Measurements from ENCODE around the gene TRPM1. TPM values are rescaled to one million over a fixed set of nuclear protein-coding genes. Genes with fewer than 3 reads are reported as not detected.

TRPM1 gene
- total and polyA plus RNA-seq, 12 donors: 0.34 TPM; not detected in 11

DNA sequence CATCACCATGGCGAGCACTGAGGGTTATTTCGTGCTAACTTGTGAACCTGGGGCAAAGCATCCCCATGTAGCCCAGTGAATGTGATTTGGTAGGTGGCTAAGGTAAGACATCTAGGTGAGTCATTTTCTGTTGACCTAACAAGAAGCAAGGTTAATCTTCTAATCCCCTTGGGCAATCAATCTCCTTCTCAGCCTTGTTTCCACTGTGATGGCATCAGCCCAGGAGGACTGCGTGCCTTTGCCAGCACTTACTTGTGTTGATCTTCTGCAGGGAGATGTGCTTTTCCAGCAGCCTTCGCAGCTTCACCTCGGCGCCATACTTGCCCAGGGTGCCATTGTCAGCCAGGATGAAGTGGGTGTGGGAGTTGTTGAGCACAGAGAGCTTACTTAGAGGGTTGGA is 35.7 kb downstream of the TRPM1 start:
- TF ChIP-seq POLR2A (IDR thresholded peaks at IDR 0.05): no peak
- TF ChIP-seq, protein P1, sequence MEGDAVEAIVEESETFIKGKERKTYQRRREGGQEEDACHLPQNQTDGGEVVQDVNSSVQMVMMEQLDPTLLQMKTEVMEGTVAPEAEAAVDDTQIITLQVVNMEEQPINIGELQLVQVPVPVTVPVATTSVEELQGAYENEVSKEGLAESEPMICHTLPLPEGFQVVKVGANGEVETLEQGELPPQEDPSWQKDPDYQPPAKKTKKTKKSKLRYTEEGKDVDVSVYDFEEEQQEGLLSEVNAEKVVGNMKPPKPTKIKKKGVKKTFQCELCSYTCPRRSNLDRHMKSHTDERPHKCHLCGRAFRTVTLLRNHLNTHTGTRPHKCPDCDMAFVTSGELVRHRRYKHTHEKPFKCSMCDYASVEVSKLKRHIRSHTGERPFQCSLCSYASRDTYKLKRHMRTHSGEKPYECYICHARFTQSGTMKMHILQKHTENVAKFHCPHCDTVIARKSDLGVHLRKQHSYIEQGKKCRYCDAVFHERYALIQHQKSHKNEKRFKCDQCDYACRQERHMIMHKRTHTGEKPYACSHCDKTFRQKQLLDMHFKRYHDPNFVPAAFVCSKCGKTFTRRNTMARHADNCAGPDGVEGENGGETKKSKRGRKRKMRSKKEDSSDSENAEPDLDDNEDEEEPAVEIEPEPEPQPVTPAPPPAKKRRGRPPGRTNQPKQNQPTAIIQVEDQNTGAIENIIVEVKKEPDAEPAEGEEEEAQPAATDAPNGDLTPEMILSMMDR (IDR thresholded peaks at IDR 0.05): no peak
- H3K4me3 ChIP-seq: no peak overlapping the region
- H3K27me3 ChIP-seq: no peaks in the 10 kb centered on the region
- 90 to 96% (median 91%) methylated on average over 3 to 6 of the region's 6 CpGs for WGBS, 4 donors
- H3K9me3 ChIP-seq (replicated peaks in 1 of 3): no peaks in the 10 kb centered on the region
- no peaks in the 10 kb centered on the region for H3K4me1 ChIP-seq (replicated peaks in 1 of 2)
- no peak overlapping the region for H3K27ac ChIP-seq
- intact Hi-C loops (cut with DNase I): no loop called here
- DNase-seq: no peak
- H3K36me3 ChIP-seq (replicated peaks in 1 of 2): no peaks in the 10 kb centered on the region

DNA sequence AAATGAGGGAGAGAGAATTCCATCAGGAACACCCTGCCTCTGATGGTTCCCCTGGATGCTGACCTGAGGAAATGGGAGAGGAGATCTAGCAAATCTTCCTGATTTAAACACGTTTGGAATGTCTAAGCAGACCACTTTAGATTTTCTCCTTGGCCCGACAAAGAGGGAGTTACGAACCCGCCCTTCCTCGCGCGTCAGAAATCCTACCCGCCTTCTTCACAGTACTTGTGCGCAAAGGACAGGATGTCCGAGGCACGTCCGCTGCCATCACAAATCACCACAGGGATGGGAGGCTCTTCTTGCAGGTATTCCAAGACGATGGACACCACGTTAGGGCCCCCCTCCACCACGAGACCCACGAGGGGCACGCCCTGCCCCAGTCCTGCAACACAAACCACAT is 38.6 kb downstream of the TRPM1 start:
- no peaks in the 10 kb centered on the region for H3K36me3 ChIP-seq (replicated peaks in 1 of 2)
- no peak overlapping the region for H3K4me3 ChIP-seq
- no peaks in the 10 kb centered on the region for H3K4me1 ChIP-seq (replicated peaks in 1 of 2)
- no peaks in the 10 kb centered on the region for H3K27me3 ChIP-seq
- WGBS, 4 donors: 70 to 80% (median 75%) methylated on average over 17 of the region's 17 CpGs
- TF ChIP-seq, protein P1 (IDR thresholded peaks at IDR 0.05): no peak
- TF ChIP-seq POLR2A (IDR thresholded peaks at IDR 0.05): no peak
- no peak overlapping the region for H3K27ac ChIP-seq
- intact Hi-C loops (cut with DNase I): no loop called here
- no peaks in the 10 kb centered on the region for H3K9me3 ChIP-seq (replicated peaks in 1 of 3)
- DNase-seq: peak in 1 of 7 donors; percentile 21

DNA sequence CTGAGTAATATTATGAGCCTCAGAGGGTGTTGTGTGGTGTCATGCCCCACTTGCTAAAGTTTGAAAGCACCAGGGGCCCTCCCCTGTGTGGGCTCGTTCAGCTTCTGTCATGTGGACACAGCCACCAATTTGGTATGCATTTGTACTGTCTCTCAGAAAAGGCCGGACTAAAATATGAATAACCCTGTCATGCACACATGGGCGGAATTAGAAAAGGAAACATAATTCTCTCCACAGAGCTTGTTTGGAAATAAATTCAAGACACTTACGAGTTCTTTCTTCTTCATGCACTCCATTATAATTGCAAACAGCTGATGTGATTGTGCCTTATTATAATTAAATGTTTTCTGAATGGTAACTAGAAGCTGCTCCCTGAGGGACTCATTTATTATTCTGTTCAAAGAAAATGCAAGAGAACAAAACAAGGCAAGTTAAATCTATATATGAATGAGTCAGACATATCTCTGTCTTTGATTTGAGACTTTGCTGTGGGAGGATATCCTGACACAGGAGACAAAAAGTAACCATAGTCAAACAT is 39.1 kb downstream of the TRPM1 start:
- WGBS, 4 donors: 29 to 53% (median 46%) methylated on average over 4 of the region's 4 CpGs
- no peaks in the 10 kb centered on the region for H3K9me3 ChIP-seq (replicated peaks in 1 of 3)
- H3K27me3 ChIP-seq: no peaks in the 10 kb centered on the region
- H3K4me1 ChIP-seq (replicated peaks in 1 of 2): no peaks in the 10 kb centered on the region
- no peak overlapping the region for H3K4me3 ChIP-seq
- intact Hi-C loops (cut with DNase I): no loop called here
- no peak for DNase-seq
- no peaks in the 10 kb centered on the region for H3K36me3 ChIP-seq (replicated peaks in 1 of 2)
- H3K27ac ChIP-seq: no peak overlapping the region
- TF ChIP-seq, protein P1 (IDR thresholded peaks at IDR 0.05): no peak
- TF ChIP-seq POLR2A (IDR thresholded peaks at IDR 0.05): no peak

DNA sequence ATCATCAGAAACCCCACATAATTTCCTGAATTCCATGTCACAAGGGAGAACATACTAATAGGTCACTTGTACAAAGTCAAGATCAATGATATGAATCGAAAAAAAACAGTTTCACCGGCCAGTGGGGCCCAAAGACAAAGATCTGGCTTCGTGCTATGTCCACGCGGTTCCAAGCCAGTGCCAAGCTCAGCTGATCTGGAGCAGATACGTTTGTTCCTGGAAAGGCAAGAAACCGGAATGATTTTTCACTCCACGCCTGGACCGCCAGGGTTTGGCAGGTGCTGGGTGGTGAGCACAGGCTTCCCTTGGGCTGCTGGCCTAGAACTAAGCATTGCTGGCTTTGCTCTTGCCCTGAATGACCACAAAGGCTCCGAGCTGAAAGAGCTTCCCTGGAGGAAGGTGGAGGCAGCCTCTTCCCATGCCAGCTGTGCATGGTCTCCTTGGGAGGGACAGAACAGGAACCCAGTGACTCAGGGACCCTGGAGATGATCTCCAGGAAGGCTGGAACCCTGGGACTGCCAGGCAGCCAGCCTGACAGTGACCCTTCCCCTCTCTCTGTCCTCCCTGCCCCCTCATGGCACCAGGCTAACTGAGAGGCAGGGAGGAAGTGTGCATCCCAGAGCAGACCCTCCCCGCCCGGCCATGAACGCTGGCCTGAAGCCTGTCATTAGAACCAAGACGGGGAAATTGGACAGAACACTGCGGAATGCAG is 40.9 kb downstream of the TRPM1 start:
- no peaks in the 10 kb centered on the region for H3K9me3 ChIP-seq (replicated peaks in 1 of 3)
- no peaks in the 10 kb centered on the region for H3K27me3 ChIP-seq
- H3K27ac ChIP-seq: no peak overlapping the region
- DNase-seq: no peak
- TF ChIP-seq POLR2A (IDR thresholded peaks at IDR 0.05): no peak
- TF ChIP-seq, protein P1 (IDR thresholded peaks at IDR 0.05): no peak
- WGBS, 4 donors: 78 to 86% (median 82%) methylated on average over 12 to 15 of the region's 15 CpGs
- no peaks in the 10 kb centered on the region for H3K36me3 ChIP-seq (replicated peaks in 1 of 2)
- H3K4me3 ChIP-seq: no peak overlapping the region
- intact Hi-C loops (cut with DNase I): no loop called here
- no peaks in the 10 kb centered on the region for H3K4me1 ChIP-seq (replicated peaks in 1 of 2)

Measured in adrenal gland (tissue), 12 donors.